ENCODE results near the gene MAGI1. TPM values are rescaled to one million over a fixed set of nuclear protein-coding genes. Genes with fewer than 3 reads are reported as not detected.

MAGI1 gene
- total and polyA plus RNA-seq, 7 donors = 10.2 to 54.0 (median 29.8) TPM

DNA sequence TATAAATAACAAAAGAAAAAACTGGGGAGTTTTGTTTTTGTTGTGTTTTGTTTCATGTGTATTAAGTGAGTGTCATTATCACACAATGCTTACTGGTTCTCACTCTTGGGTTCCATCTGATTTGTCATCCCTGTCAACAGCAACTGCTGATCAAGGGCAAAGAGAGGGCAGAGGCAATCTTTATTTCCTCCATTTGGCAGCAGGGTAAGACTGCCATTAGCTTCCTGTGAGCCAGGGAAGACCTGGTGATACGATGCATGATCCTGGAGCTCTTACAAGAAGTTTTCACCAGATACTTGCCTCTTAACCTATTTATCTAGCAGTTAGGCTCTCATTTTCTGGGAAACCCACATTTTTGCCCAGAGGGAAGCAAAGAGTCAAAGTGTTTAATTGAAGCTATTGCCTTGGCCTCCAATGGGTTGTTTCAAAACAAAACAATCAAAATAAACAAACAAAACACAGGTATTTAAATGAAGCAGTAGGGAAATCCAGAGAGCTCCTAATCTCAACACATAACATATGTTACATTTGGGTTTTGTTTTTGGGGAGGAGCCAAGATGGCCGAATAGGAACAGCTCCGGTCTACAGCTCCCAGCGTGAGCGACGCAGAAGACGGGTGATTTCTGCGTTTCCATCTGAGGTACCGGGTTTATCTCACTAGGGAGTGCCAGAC lies 529.8 kb downstream of the MAGI1 start:
- no peaks in the 10 kb centered on the region for H3K36me3 ChIP-seq
- no peak overlapping the region for H3K27ac ChIP-seq
- H3K27me3 ChIP-seq = no peaks in the 10 kb centered on the region
- H3K9me3 ChIP-seq = no peaks in the 10 kb centered on the region
- H3K4me3 ChIP-seq = no peak overlapping the region
- whole genome bisulfite sequencing, 2 donors = 70 to 91% methylated on average over 9 of the region's 9 CpGs
- intact Hi-C loops (cut with DNase I) = no loop called here
- H3K4me1 ChIP-seq = no peaks in the 10 kb centered on the region
- no peak for TF ChIP-seq POLR2AphosphoS5 (IDR thresholded peaks at IDR 0.05)
- no peak for TF ChIP-seq POLR2A (IDR thresholded peaks at IDR 0.05)
- TF ChIP-seq, protein P1, sequence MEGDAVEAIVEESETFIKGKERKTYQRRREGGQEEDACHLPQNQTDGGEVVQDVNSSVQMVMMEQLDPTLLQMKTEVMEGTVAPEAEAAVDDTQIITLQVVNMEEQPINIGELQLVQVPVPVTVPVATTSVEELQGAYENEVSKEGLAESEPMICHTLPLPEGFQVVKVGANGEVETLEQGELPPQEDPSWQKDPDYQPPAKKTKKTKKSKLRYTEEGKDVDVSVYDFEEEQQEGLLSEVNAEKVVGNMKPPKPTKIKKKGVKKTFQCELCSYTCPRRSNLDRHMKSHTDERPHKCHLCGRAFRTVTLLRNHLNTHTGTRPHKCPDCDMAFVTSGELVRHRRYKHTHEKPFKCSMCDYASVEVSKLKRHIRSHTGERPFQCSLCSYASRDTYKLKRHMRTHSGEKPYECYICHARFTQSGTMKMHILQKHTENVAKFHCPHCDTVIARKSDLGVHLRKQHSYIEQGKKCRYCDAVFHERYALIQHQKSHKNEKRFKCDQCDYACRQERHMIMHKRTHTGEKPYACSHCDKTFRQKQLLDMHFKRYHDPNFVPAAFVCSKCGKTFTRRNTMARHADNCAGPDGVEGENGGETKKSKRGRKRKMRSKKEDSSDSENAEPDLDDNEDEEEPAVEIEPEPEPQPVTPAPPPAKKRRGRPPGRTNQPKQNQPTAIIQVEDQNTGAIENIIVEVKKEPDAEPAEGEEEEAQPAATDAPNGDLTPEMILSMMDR (IDR thresholded peaks at IDR 0.05) = no peak
- no peak for TF ChIP-seq EP300 (IDR thresholded peaks at IDR 0.05)
- DNase-seq = no peak

DNA sequence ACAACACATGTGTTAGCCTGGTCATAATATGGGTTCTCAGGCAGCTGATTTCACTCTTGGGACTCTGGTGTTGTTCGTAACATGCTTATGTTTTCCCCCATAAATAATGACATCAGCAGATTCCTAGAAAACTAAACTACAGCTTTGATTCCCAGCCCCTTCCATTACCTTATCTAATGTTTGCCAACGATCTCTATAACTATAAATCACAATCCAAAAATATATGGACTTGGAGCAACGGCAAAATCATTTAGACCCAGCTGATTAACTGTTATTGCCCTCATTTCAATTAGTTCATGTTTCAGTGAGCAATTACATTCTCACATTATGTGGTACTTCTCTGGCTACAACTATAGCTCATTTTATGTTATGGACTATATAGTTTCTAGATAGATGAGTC lies 531.3 kb downstream of the MAGI1 start:
- H3K36me3 ChIP-seq = no peaks in the 10 kb centered on the region
- 48 to 58% methylated on average over 3 of the region's 3 CpGs for WGBS, 2 donors
- no peak for DNase-seq
- no peak overlapping the region for H3K4me3 ChIP-seq
- no peak for TF ChIP-seq POLR2A (IDR thresholded peaks at IDR 0.05)
- TF ChIP-seq, protein P1 (IDR thresholded peaks at IDR 0.05) = no peak
- no peak for TF ChIP-seq POLR2AphosphoS5 (IDR thresholded peaks at IDR 0.05)
- TF ChIP-seq EP300 (IDR thresholded peaks at IDR 0.05) = no peak
- H3K27me3 ChIP-seq = no peaks in the 10 kb centered on the region
- H3K4me1 ChIP-seq = no peaks in the 10 kb centered on the region
- intact Hi-C loops (cut with DNase I) = no loop called here
- no peaks in the 10 kb centered on the region for H3K9me3 ChIP-seq
- H3K27ac ChIP-seq = no peak overlapping the region

DNA sequence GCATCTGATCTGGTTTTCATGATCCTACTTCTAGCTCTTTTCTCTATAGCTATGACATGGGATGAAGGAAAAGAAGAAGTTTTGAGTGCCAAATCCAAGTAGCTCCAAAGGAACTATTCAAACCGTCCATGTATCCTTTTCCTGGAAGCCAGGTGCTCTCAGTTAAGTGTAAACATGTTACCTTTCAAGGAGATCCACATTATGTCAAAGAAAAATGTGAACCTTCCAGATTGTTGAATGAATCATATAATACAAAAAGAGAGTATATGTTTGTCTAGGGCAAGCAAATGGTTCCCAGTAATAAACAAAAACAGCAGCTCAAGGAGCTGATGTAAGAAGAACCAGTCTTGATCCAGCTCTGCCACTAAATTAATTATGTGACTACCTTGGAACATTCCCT lies 534.9 kb downstream of the MAGI1 start:
- Histone ChIP-seq H3K9me3 (no peaks in the 10 kb centered on the region), H3K4me3 (no peak overlapping the region), H3K27ac (no peak overlapping the region), H3K4me1 (no peaks in the 10 kb centered on the region), H3K27me3 (no peaks in the 10 kb centered on the region), H3K36me3 (no peaks in the 10 kb centered on the region)
- intact Hi-C loops (cut with DNase I) = no loop called here
- no peak for DNase-seq
- 71 to 83% methylated on average over 1 of the region's 1 CpG for WGBS, 2 donors
- TF ChIP-seq, protein P1 (IDR thresholded peaks at IDR 0.05) = no peak
- TF ChIP-seq POLR2AphosphoS5 (IDR thresholded peaks at IDR 0.05) = no peak
- TF ChIP-seq POLR2A (IDR thresholded peaks at IDR 0.05) = no peak
- no peak for TF ChIP-seq EP300 (IDR thresholded peaks at IDR 0.05)

DNA sequence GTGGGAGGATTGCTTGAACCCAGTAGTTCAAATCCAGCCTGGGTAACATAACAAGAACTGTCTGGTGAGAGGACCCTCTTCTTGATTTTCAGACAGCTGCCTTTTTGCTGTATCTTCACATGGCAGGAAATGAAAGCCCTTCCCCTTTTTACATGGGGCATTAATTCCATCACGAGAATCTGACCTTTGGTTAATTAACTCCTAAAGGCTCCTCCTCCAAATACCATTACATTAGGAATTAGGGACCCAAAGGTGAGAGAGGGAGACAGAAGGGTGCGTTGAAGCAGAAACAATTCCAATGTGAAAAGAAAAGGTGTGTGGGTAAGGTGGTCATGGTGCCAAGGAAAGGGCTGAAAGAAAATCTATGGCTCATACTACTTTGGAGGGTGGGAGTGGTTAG lies 536.2 kb downstream of the MAGI1 start:
- 85 to 90% methylated on average over 2 of the region's 2 CpGs for WGBS, 2 donors
- Histone ChIP-seq H3K4me1 (peaks cover 0 to 5% (median under 1%) of the 10 kb centered on the region in 4 donors), H3K27ac (no peak overlapping the region), H3K4me3 (no peak overlapping the region), H3K9me3 (no peaks in the 10 kb centered on the region), H3K27me3 (no peaks in the 10 kb centered on the region), H3K36me3 (no peaks in the 10 kb centered on the region)
- no peak for DNase-seq
- intact Hi-C loops (cut with DNase I) = no loop called here
- TF ChIP-seq POLR2A (IDR thresholded peaks at IDR 0.05) (no peak), POLR2AphosphoS5 (IDR thresholded peaks at IDR 0.05) (no peak), EP300 (IDR thresholded peaks at IDR 0.05) (no peak)
- TF ChIP-seq, protein P1 (IDR thresholded peaks at IDR 0.05) = no peak
